SK-N-DZ (cell line): ENCODE results near the gene CDHR1.

Source experiments
- DNase-seq: peaks from one replicate; pipeline ENCODE4 v3.0.0-alpha.2; 2015; ENCODE audit warnings: low spot score

The CDHR1 gene

DNA sequence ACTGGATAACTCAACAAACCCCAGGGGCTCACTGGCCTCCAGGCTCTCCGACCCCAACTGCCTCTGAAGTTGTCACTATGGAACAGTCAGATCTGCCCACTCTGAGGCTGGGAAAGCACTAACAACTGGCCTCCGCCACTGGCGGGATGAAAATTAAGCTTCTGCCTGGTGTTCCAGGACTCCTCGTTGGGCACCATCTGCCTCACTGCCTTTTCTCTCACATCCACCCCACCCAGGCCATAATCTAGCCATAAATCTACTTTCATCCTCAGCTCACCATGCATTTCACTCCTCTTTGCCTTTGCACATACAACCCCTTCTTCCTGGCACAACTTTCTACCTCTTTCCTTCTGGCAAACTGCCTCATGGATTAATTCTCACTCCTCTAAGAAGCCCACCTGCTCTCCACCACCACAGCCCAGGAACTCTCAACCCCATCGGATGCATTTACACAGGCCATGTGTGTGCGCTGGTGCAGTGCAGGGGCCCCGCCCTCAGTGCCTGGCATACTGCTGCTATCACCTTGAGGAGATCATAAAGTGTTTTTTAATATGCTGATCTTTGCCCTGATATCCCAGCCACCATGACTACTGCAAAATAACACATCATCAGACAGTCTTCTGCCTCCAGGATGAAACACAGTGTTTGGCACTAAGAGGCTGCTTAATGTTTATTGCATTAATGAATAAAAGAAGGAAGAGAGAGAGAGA is 4.0 kb downstream of the CDHR1 start:
- no peak for DNase-seq

GRCh38 chr10:84200537-84201243 is 6.4 kb downstream of the CDHR1 start:
- DNase-seq = no peak

DNA sequence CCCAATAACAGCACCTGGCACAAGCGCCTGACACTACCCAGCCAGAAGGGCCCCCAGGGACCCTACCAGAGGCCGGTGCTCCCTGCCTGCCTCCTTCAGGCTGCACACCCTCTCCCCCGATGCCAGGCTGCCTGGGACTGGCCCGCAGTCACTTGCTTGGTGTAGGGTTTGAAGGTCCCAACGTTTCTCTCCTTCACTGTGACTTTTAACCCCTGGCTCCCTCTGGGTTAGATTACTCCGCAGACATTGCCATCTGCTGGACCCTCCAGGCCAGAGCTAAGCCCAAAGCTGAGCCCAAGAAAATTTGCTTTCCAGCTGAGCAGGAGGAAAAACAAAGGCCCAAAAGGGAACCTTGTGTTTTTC is 6.9 kb downstream of the CDHR1 start:
- no peak for DNase-seq

- no peak for DNase-seq
Measured at GRCh38 chr10:84201682-84202081, 7.3 kb downstream of the CDHR1 start.

DNA sequence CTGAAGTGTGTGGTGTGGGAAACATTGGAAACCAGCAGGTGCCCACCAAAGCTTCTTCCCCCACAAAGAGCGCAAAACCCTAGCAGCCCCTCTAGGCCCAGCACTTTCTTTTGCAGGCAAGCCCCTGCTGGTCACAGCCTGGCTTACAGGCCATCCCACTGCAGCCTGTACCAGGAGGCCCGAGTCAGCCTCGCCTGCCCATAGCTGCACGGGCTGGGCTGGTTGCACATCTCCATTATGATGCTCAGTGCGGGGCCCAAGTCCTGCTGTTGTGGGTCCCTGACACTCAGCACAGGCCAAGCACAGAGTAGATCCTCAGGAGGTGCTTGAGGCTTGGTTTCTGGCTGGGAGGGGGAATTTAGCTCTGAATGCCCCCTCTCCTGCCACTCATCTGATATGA is 8.0 kb downstream of the CDHR1 start:
- DNase-seq = no peak

GRCh38 chr10:84204122-84204521 is 9.8 kb downstream of the CDHR1 start:
- no peak for DNase-seq

DNA sequence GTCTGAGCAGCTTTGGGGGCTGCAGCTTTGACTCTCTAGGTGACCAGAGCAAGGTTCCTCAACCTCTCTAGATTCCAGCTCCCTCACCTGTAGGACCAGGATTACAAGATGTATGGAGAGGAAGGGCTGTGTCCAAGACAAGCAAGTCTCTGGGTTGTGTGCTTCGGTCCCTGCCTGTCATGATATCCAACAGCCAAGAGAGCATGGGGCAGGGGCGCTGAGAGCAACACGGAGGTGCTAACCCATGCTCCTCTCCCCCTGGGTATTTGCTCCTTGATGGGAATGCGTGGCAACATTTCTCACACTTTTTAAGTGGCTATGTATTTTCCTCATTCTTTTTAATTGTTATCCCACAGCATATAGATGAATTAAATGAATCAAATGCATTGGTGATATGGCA is 10.3 kb downstream of the CDHR1 start:
- DNase-seq = no peak

GRCh38 chr10:84205049-84205852 is 10.9 kb downstream of the CDHR1 start:
- peak; percentile 69 for DNase-seq

GRCh38 chr10:84205853-84206525 is 11.7 kb downstream of the CDHR1 start:
- DNase-seq = no peak

DNA sequence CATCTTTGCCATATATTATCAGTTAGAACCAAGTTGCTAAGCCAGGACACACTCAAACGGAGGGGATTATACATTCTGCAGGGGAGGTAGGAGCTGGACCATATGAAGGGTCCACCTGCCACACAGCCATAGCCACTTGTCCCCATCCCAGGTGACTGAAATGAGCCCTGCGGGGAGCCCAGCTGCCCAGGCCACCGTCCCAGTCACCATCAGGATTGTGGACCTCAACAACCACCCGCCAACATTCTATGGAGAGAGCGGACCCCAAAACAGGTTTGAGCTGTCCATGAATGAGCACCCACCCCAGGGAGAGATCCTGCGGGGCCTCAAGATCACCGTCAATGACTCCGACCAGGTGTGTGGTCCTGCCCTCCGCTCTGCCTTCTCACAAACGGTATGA is 13.7 kb downstream of the CDHR1 start:
- no peak for DNase-seq

GRCh38 chr10:84211566-84211965 is 17.2 kb downstream of the CDHR1 start:
- no peak for DNase-seq

- no peak for DNase-seq
Measured at GRCh38 chr10:84212014-84212413, 17.7 kb downstream of the CDHR1 start.

- DNase-seq = no peak
Measured at GRCh38 chr10:84213076-84213475, 18.7 kb downstream of the CDHR1 start.

DNA sequence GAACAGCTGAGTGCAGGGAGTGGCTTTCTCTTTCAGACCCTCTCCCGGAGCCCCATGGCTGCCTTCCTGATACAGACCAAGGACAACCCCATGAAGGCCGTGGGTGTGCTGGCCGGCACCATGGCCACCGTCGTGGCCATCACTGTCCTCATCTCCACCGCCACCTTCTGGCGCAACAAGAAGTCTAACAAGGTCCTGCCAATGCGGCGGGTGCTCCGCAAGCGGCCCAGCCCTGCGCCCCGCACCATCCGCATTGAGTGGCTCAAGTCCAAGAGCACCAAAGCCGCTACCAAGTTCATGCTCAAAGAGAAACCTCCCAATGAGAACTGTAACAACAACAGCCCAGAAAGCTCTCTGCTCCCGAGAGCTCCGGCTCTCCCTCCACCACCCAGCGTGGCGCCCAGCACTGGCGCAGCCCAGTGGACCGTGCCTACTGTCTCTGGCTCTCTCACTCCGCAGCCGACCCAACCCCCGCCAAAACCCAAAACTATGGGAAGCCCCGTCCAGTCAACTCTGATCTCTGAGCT is 19.8 kb downstream of the CDHR1 start:
- no peak for DNase-seq

GRCh38 chr10:84214612-84215235 is 20.4 kb downstream of the CDHR1 start:
- no peak for DNase-seq

DNA sequence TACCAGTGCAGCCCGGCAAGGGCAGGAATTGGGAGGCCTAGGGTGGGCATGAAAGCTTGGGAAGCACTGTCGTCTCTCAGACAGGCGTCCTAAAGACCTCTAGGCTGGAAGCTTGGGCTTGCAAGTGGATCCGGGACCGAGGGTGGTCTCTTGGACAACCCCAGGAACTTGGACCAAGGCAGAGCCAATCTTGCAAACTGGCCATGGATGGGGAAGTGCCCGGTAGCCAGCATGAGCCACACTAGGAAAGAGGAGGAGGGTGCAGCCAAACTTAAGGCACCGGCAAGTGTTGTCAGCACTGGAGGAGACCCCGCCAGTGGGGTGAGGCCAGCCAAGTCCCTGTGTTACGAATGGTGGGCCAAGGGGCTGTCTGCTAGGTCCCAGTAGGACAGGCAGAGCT is 22.5 kb downstream of the CDHR1 start:
- DNase-seq = no peak

DNA sequence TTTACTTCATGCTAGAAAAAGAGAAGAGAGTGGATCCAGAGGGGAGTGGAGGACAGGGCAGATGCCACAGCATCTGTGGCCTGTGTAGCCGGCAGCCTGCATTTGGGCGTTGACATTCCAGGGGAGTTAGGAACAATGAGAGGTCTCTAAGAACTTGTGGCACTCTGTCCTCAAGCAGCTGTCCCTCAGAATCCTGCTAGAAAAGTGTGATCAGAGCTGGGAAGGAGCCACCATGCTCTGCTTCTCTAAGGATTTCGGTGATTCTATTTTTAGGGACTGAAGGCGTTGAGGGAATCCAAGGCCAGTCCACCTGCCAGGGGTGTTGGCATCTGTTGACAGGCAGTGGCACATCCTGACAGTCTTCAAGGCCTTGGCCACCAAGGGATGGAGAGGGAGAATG is 23.4 kb downstream of the CDHR1 start:
- no peak for DNase-seq

GRCh38 chr10:84221916-84222315 is 27.6 kb downstream of the CDHR1 start:
- no peak for DNase-seq

GRCh38 chr10:84224411-84225028 is 30.2 kb downstream of the CDHR1 start:
- DNase-seq = no peak

DNA sequence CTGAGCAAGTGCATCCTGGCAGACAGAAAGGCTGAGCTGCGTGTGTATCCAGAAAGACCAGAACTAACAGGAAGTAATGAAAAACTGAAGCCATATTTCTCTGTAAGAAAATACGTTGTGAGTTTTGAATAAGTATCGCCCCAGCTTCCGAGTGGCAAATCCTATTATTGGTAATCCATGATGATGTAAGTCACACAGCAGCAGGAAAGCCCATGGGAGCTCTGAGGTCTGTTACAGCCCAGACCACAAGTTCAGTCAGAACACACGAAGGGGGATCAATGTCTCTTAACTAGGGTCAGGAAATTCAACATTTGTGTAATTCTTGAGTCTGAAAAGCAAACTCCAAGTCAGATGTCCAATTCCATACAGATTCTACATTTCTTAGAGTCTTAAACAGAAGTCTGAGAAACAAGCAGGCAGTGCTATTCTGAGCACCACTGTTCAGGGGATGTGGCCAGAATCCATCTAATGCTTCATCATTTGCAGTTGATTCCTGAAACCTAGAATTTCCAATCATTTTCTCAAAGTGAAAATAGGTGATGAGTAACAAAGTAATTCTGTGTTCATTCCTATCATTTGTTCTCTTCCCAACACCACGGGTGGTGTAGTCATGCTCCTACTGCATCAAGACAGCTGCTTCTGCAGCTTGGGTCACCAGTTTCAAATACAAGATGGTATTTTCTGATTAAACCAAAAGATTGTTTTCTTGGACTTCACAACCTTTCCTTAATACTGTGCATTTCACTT is 31.3 kb downstream of the CDHR1 start, which contains the start of gene LRIT2:
Gene LRIT2 (minus strand): TSS at position 118 of the 747 bp plus-strand sequence. CDS start 24 bp downstream, at position 94.
- DNase-seq = peak; percentile 31
